GM04503 (cell line): ENCODE data around the gene KIAA1210.

ENCODE experiments used
- DNase-seq: peaks from one replicate; pipeline ENCODE4 v3.0.0-alpha.2; 2012; ENCODE audit warnings: low read depth

Gene KIAA1210

DNA sequence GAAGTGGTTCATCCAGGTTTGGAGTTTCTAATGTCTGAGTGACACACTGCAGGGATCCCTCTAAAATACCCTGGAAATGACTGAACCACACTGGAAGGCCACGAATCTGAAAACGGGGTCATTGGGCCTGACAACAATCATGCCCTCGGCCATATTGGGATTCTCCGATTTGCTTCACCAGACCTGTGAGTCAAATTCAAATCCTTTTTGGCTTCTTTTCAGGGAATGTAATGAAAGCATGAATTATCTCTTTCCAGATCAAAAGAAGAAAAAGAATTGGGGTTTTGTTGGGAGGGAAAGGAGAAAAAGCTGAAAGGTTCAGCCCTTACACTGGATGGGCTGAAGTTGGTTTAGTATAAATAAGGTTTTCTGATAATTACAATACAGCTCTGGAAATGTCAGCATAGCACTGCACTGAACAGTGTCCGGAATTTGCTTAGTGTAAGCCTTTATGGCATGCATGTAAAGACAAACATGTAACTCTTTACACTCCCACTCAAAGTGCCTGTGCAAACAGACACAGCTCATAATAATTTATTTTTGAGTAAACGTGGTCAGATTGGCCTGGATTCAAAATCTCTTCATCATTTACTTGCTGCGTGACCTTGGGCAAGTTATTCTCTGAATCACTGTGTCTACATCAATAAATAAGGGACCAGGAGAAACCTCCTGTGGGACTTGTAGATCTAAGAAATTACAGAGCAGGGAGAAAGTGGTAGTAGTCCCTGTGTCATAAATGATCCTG, 33.4 kb downstream of the KIAA1210 start:
- DNase-seq: no peak

DNA sequence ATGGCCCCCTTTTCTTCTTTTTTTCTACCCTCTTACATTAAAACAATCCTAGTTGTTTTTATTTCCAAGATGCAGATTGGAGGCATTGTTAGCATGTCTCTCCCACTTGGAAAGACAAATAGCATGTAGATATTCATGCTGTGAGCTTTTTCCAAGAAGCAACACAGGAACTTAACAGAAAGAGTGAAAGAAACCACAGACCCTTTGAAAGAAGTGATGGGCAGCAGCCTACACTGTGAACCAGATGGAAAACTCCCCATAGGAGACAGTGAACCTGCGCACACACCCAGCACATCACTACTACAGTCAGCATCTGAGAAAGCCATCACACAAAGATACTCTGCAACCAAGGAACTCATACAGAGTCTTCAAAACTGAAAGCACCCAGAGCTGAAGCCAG, 37.0 kb downstream of the KIAA1210 start:
- DNase-seq: no peak

DNA sequence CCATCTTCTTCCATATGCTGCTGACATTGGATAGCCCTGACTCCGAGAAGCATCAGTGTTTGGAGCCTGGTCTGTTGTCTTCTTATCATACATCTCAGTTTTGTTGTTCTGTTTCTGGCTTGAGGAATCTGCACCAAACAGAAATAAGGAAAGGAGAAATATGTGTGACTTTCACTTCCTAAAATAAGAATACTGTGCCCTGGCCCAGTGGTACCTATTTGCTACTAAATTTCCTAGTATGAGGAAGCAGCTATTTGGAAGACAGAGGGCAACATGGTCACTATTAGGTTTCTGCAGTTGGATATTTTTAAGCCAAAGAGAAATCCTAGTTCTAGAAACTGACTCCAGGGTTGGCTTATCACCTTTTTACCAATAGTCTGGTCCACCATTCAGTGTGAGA, 38.0 kb downstream of the KIAA1210 start:
- DNase-seq: no peak

DNA sequence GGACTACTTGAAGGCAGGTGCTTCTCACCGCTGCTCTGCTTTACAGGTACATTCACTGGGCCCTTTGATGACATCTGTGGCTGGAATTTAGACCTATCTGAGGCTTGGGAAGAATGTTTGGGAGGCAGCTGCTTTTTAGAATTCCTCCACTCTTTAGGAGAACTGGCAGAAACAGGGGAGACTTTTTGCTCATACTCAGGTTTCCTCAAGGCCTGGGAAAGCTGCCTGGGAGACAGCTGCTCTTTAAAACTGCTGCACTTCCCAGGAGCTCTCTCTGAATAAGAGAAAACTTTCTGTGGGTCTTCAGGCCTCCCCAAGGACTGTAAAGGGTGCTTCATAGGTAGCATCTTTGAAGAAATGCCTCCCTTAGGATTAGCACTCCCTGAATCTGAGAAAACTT, 40.5 kb downstream of the KIAA1210 start:
- no peak for DNase-seq

DNA sequence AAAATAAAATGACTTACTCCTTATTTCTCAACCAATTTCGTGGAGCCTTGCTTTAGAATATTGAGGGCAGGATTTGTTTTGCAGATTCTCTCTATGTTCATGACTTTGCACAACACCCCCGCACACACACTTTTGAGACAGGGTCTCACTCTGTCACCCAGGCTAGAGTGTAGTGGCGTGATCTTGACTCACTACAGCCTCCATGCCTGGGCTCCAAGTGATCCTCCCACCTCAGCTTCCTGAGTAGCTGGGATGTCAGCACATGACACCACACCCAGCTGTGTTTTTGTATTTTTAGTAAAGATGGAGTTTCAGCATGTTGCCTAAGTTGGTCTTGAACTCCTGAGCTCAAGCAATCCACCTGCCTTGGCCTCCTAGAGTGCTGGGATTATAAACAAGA, 42.8 kb downstream of the KIAA1210 start:
- DNase-seq: no peak

DNA sequence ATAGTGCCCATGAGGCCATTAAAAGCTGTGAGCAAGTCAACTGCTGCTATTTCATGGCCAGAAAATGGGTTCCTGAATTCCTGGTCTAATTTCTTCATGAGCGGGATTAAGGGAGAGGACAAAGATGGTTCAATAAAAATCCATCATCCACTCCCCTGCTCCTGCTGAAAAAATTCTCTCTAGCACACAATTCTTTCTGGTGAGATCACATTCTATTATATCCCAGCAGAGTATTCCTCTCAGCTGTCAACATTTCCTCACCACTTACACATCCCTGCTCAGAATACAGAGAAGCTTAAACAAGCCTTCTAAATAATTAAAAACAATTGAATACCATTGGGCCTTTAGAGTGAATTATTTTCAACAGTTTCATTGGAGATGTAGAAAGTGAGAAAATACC, 45.3 kb downstream of the KIAA1210 start:
- no peak for DNase-seq

DNA sequence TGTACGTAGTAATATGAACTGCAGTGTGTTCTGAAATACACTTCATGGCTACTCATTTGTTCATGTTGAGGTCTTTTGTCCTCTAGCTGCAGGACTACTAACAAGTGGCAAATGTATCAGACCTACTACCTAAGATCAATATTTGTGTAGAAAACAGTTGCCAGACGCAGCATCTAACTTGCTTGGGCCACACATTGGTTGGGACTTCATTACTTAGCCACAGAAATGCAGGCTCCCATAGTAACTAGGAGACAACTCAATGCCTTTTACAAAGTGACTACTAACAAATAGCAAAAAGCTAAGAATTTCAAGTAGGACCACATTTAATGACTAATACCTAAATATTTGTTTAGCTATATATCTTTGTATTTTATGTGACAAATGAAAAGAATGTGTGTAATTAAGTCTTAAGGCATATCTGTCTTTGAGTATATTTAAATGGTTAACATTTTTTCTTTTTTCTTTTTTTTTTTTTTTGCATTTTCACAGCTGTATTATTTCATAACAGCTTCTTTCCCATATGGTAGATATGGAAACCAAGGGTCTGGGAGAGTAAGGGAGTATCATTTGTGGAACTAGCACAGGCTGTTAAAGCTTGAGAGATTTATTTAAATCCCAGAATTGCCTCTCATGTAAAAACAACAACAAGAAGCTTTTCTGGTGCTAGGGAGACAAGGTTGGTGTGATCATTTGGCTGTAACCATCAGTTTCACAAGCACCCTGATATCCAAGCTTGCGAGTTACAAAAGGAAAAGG, 52.2 kb downstream of the KIAA1210 start:
- DNase-seq: no peak

DNA sequence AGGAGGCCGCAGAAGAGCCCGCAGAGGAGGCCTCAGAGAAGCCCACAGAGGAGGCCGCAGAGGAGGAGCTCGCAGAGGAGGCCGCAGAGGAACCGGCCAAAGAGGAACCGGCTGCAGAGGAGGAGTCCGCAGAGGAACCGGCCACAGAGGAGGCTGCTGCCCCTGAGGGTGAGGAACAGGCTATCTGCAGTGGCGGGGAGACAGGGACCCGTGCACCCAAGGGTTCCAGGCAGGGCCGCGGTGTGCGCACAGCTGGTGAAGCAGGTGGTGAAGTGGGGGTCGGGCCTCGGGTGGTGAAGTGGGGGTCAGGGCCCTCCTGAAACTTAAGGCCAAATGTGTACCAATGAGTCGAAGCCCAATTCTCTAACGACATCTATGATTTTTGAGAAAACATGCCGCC, 53.7 kb downstream of the KIAA1210 start:
- no peak for DNase-seq

DNA sequence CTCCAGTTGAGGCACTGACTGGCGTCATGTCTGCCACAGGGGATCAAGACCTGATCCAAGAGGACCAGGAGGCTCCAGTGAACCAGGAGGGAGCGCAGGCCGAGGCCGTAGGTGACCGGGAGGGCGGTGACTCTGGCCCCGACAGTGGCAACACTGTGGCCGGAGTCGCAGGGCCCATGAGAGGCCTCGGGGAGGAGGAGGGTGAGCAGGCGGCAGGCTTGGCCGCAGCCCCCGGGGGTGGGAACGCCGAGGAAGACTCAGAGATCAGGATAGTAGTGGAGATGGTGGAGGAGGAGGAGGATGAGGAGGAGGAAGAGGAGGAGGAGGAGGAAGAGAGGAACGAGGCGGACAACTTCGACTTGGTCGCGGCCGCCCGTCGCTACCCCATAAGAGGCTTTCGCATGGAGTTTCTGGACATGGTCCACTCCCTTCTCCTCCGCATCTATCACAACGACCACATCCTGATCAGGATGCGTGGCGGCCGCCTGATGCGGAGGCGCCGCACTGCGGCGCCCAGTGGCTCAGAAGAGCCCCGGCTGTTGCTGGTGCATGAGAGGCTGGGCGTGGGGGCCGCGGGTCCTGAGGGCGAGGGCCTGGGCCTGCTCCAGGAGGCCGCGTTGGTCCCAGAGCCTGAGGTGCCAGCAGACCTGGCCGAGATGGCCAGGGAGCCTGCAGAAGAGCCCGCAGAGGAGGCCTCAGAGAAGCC, 54.3 kb downstream of the KIAA1210 start:
- no peak for DNase-seq

DNA sequence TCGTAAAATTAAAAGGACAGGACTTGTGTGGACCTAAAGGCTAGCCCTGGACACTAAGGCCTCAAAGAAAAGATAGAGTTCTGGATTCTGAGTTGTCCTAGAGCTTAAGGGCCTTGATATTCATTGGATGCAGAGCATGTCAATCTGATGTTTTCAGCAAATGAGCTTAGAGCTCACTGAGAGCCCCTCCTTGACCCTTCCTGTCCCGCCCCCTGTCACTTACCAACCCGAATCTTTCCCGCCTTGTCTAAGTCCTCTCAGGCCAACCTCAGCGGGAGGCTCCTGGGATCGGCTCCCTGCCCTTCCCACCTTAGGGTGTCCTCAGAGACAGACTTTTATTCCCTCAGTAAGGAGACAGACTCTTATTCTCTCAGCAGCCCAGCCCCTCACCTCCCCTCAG, 54.9 kb downstream of the KIAA1210 start, which contains the start of gene CT47C1:
Gene CT47C1 (plus strand): TSS at position 250 of the 400 bp plus-strand sequence. CDS start 233 bp downstream, outside the sequence.
- no peak for DNase-seq

DNA sequence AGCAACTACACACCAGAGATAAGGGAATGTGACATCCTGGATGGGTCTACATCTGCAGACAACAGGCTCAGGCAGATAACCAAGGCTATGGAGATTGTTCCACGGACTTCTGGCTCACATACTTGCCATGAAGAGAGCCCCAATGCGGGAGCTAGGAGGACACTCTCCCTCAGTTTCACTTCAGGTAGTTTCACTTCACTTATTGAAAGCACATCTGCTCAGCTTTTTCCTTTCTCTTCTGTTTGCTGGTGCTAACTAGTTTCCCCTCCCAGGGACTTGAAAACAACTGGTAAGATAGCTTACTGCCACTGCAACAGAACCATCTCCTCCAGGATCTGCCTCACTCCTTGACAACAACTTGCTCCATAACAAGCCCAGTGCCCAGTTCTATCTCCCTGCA, 56.2 kb downstream of the KIAA1210 start:
- no peak for DNase-seq

DNA sequence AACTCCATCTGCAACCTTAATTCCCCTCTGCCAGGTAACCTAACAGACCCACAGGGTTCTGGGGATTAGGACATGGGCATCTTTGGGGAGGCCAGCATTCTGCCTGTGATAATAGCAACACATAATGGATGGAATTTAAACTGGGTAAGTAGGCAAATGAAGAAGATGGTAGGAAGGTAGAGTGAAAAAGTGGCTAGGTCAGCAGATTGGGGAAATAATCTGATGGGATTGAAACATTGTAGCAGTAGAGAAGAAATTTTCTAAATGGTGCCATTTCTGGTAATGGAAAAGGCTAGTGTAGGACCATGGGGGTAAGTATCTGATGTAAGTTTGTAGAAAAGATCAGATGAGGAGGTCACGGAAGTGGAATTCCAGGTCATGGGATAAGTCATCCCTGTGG, 57.9 kb downstream of the KIAA1210 start:
- DNase-seq: no peak

DNA sequence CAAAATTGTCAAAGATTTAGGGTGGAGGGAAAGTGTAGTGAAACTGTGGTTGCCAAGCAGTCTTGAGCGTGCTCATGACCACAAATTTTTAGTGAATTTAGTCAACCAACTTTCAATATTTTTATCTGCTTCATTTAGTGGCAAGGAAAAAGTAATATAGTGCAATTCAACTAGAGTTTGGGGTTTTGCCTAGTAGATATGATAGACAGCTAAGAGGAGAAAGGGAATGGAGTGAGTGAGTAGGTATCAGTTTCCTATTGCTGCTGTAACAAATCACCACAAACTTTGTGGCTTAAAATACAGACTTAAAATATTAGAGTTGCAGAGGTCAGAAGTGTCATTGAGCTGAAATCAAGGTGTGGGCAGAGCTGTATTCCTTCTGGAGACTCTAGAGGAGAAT, 58.5 kb downstream of the KIAA1210 start:
- no peak for DNase-seq

DNA sequence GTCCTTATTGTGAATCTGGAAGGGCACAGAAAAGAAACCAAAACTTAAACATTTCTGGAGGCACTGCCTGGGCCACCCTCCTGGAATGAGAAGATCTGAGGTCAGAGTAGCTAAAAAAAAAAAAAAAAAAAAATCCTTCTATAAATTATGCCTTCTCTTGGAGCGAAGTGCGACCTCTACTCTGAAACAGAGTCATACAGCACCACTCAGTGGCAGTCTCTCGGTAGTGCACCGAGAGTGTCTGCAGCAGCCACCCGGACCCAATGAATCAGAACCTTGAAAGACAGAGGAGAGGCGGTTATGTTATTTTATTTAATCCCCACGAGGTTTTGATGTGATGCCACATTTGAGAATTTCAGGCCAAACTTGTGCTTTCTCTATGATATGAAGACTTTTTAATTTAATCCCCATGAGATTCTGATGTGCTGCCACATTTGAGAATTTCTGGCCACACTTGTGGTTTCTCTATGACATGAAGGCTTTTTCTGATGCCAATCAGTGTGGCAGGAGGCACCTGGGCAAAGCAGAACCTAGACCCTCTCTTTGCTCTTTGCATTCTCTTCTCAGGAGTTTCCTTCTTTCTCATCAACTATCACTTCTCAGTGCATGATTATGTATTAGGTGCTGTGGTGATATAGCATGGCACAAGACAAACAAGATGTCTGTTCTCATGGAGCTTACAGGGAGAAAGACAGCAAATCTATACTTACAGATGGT, 60.4 kb downstream of the KIAA1210 start:
- DNase-seq: peak; percentile 6

DNA sequence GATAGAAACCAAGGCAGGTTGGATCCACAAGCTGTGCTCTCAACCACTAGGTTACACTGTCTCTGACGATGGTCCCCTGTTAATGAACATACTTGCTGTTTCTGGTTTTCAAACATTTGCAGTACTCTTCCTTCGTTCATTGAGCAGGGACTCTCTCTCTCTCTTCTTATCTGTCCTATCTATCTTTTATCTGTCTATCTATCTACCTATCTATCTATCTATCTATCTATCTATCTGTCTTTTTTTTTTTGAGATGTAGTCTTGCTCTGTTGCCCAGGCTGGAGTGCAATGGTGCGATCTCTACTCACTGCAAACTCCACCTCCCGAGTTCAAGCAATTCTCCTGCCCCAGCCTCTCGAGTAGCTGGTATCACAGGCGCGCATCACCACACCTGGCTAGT, 64.2 kb downstream of the KIAA1210 start:
- DNase-seq: no peak

DNA sequence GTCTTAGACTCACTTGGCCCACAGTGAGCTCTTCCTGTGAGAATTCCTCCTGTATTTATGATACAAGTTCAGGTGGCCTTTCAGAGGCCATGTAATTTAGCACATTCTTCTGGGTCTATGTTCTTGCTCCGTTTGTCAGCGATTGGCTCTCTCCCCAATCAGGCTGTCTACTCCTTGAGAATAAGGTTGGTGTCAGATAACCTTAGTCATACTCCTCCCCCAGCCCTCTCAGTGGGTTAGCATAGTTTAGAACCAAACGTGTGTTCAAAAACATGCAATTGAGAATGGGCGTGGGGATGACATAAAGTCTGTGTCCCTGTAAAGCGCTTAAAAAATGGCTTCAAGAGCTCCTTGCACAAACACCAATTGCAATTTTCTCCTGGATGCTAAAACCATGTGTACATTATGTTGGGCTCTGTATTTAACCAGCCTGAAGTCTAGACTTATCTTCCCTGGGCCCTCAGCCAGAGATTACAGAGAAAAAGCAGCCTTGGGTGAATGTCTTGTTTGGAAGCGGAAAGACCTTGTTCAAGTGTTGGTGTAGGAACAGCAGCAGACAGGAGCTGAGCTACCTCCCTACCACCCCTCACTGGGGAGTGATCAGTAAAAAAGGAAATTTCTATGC, 64.8 kb downstream of the KIAA1210 start:
- no peak for DNase-seq

DNA sequence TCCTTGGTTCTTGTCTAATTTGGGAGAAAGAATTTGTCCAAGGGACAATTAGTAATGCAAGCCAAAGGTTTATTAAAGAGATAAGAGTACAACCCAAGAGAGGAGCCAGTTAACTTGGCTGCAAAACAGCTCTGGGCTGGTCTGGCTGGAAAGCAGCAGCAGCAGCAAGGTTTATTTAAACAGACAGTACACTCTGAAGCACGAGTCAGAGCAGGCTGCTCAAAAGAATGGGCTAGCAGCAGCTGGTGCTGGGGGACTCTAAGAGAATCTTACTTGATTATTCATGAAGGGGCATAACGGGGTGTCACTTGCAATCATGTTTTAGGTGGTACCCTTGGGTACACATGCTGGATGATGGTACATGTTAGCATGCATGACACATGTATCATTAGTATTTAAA, 71.9 kb downstream of the KIAA1210 start:
- DNase-seq: no peak

DNA sequence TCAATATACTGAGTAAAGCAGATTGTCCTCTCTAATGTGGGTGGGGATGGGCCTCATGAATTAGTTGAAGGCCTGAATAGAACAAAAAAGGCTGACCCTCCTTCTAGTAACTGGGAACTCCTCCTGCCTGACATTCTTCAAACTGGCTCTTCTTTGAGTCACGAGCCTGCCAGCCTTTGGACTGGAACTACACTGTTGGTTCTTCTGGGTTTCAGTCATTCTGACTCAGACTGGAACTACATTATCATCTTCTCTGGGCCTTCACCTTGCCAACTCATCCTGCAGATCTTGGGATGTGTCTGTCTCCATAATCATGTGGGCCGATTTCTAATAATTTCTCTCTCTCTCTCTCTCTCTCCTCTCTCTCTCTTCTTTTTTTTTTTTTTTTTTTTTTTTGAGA, 81.7 kb downstream of the KIAA1210 start:
- no peak for DNase-seq

DNA sequence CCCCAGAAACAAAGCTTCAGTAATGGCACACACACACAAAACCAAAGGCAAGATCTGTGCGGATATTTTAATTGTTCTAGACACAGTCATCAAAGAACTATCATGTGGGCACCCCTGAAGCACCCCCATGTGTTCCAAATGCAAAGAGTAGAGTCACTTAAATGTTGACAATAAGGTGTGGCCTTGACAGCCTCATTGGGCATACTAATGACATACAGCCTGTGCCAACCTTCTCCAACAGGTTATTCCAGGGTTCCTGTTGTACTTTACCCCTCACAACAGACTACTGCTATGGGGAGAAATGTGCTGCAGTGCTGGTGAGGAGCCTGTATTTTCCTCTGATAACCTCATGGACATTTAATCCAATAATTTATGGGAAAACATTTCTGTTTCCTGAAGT, 84.6 kb downstream of the KIAA1210 start:
- DNase-seq: no peak

DNA sequence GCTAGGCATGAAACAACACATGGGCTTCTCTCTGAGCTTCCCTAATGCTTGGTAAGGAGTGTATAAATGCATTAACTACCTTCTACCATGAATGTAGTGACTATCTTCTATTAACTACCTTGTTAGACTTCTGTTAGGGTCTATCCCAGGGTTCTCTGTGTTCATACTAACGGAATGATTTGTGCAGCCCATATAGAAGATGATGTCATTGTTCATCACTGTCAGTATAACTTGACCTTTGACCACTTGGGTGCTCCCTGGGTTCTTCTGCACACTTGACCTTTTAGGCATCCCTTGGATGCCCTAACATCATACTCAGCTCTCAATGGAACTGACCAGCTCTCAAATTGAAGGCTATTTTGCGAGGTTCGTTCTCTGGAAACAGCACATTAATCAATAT, 85.6 kb downstream of the KIAA1210 start:
- no peak for DNase-seq

DNA sequence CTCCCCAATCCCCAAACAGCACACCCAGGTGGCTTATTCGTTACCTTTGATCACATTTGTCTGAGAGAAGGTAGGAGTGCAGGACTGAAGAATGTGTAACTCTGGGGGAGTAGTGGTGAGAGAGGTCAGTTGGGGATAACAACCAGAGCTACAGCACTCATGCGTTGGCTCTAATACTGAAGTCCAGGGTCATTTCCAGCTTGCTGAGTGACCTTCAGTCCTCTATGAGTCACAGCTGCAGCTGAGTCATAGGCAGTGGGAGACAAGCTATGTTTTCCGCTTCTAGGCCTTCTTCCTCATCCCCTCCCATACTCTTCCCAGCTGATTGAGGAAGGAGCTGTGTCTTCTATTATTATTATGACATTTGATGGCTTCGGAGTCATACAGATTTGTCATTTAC, 86.4 kb downstream of the KIAA1210 start:
- peak; percentile 46 for DNase-seq

DNA sequence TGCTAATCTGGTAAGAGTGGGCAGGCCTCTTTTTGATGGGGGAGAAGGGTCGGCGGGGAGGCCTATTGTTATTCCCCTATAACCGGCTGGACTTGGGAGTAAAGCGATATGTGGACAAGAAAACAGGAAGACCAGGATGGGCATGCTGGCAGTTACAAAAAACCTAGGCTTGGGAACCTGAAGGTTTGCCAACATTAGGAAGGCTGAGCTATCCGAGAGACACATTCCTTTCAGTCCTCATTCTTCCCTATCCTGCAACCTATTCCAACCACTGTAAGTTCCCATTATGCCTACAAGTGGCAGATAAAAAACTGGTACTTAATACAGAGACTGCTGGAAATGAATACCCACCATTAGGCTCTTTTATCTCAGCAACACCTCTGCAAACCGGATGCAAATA, 87.2 kb downstream of the KIAA1210 start:
- DNase-seq: no peak
